ENCODE data around the gene COLEC11. TPM values are rescaled to one million over a fixed set of nuclear protein-coding genes. Genes with fewer than 3 reads are reported as not detected.
"Not testable (repeated sequence)": the region's sequence is repeated elsewhere in the genome, so short reads cannot be mapped to it uniquely, and the experiment has no call there.

The COLEC11 gene
- total RNA-seq, 4 donors from 2014 or later: 0.34 to 0.84 (median 0.59) TPM; not detected in 1

- peak in 1 of 2 donors; percentile 72 for DNase-seq (ENCODE audit: low spot score in 2 of 2)
- H3K4me3 ChIP-seq (ENCODE audit: low read depth, poor library complexity, severe bottlenecking): no peak overlapping the region
- TF ChIP-seq POLR2A (IDR thresholded peaks at IDR 0.05) (no peak), CTCF (IDR thresholded peaks at IDR 0.05) (no peak)
- intact Hi-C loops (cut with DNase I; ENCODE audit: low total_unique reads): no loop called here
- WGBS, 2 donors: 58 to 70% methylated on average over 32 to 34 of the region's 44 CpGs
Measured at GRCh38 chr2:3604991-3605961, 10.4 kb downstream of the COLEC11 start.

DNA sequence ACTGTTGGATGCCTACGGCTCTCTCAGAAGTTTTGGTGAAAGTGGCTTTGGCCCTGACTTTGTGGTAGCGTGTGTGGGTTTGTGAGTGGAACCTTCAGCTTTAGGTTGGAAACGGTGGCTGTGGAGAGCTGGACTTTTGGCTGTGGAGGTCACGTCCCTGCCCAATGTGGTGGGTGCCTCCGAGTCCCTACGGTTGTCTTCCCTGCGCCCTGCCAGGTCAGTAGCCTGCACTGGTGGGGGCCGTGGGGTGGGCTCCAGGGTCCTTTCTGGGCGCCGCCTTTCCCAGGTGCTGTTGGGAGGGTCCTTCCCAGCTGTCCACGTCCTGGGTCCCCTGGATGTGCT lies 11.1 kb downstream of the COLEC11 start:
- H3K4me3 ChIP-seq (ENCODE audit: low read depth, poor library complexity, severe bottlenecking): no peak overlapping the region
- intact Hi-C loops (cut with DNase I; ENCODE audit: low total_unique reads): no loop called here
- TF ChIP-seq POLR2A (IDR thresholded peaks at IDR 0.05): no peak
- no peak for TF ChIP-seq CTCF (IDR thresholded peaks at IDR 0.05)
- WGBS, 2 donors: 92 to 95% methylated on average over 11 of the region's 11 CpGs
- no peak for DNase-seq (ENCODE audit: low spot score in 2 of 2)

- TF ChIP-seq POLR2A (IDR thresholded peaks at IDR 0.05) (no peak), CTCF (IDR thresholded peaks at IDR 0.05) (no peak)
- DNase-seq (ENCODE audit: low spot score in 2 of 2): peak in 1 of 2 donors; percentile 73
- intact Hi-C loops (cut with DNase I; ENCODE audit: low total_unique reads): no loop called here
- H3K4me3 ChIP-seq (ENCODE audit: low read depth, poor library complexity, severe bottlenecking): no peak overlapping the region
- WGBS, 2 donors: 84 to 90% methylated on average over 36 to 37 of the region's 37 CpGs
Measured at GRCh38 chr2:3606370-3607201, 11.7 kb downstream of the COLEC11 start.

- TF ChIP-seq CTCF (IDR thresholded peaks at IDR 0.05): no peak
- no peak for TF ChIP-seq POLR2A (IDR thresholded peaks at IDR 0.05)
- intact Hi-C loops (cut with DNase I; ENCODE audit: low total_unique reads): no loop called here
- WGBS, 2 donors: 78 to 80% methylated on average over 19 of the region's 19 CpGs
- no peak overlapping the region for H3K4me3 ChIP-seq (ENCODE audit: low read depth, poor library complexity, severe bottlenecking)
- DNase-seq (ENCODE audit: low spot score in 2 of 2): peak in 1 of 2 donors; percentile 68
Measured at GRCh38 chr2:3608373-3609278, 13.7 kb downstream of the COLEC11 start.

DNA sequence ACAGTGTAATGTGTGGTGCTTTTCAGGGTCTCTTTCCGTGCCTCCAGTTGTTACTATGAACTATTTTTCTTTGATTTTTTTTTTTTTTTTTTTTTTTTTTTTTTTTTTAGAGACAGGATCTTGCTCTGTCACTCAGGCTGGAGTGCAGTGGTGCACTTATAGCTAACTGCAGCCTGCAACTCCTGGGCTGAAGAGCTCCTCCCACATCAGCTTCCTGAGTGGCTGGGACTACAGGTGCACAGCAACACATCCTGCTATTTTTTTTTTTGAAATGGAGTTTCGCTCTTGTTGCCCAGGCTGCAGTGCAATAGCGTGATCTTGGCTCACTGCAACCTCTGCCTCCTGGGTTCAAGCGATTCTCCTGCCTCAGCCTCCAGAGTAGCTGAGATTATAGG lies 14.4 kb downstream of the COLEC11 start:
- WGBS, 2 donors: 85 to 89% methylated on average over 4 of the region's 4 CpGs
- DNase-seq (ENCODE audit: low spot score in 2 of 2): not testable (repeated sequence)

More for the DNA sequence above, 14.4 kb downstream of the COLEC11 start:
- intact Hi-C loops (cut with DNase I; ENCODE audit: low total_unique reads); H3K4me3 ChIP-seq (ENCODE audit: low read depth, poor library complexity, severe bottlenecking): not testable (repeated sequence)
